Calu3 (cell line): ENCODE measurements around the gene CALB2. TPM values are rescaled to one million over a fixed set of nuclear protein-coding genes. Genes with fewer than 3 reads are reported as not detected.

ENCODE experiments used
- BruUV-seq: library from RNA; stranded (reverse); fragments of 400-500 nt; replicated peaks from 2 replicates; lab custom pipeline; 2021; lab: Mats Ljungman, UMichigan
- CTCF ChIA-PET: fragments of 300-600 bp; sonication (Branson Sonifier 250); formaldehyde crosslinking; loops from one replicate; lab custom pipeline; 2022; ENCODE audit warnings: antibody characterized with exemption; lab: Charles Lee
- DNase-seq: peaks from one replicate; pipeline ENCODE4 v3.0.0; 2022
- H3K27ac Mint-ChIP-seq: one replicate; pipeline ENCODE4 v1.8.0; 2022; ENCODE audit warnings: mixed read lengths; ENCODE audit not compliant: unreplicated experiment
- H3K27me3 Mint-ChIP-seq: one replicate; pipeline ENCODE4 v1.8.0; 2022; ENCODE audit warnings: mixed read lengths; ENCODE audit not compliant: unreplicated experiment
- H3K36me3 Mint-ChIP-seq: one replicate; pipeline ENCODE4 v1.8.0; 2022; ENCODE audit warnings: mild to moderate bottlenecking, moderate library complexity, mixed read lengths; ENCODE audit not compliant: insufficient read depth, unreplicated experiment
- H3K4me1 Mint-ChIP-seq: one replicate; pipeline ENCODE4 v1.8.0; 2022; ENCODE audit warnings: mild to moderate bottlenecking, low read depth, mixed read lengths; ENCODE audit not compliant: unreplicated experiment
- H3K4me3 Mint-ChIP-seq: one replicate; pipeline ENCODE4 v1.8.0; 2022; ENCODE audit warnings: mild to moderate bottlenecking, low read depth, moderate library complexity, mixed read lengths; ENCODE audit not compliant: unreplicated experiment
- H3K9me3 Mint-ChIP-seq: one replicate; pipeline ENCODE4 v1.8.0; 2022; ENCODE audit warnings: low read depth, mixed read lengths; ENCODE audit not compliant: unreplicated experiment
- intact Hi-C: fragments of 100-400 bp; cut with micrococcal nuclease; formaldehyde crosslinking; loops from one replicate; pipeline ENCODE4 v1.10.0; 2022; ENCODE audit not compliant: unreplicated experiment
- total RNA-seq: library from RNA; stranded (reverse); gene quantifications from 2 replicates; pipeline ENCODE4 v1.2.3, GENCODE V29; 2022
- TF ChIP-seq, protein P1 (sequence below): fragments of 200-600 bp; IDR thresholded peaks from one replicate; pipeline ENCODE4 v1.8.0; 2022; ENCODE audit warnings: antibody characterized with exemption; ENCODE audit not compliant: unreplicated experiment

Gene CALB2
- total RNA-seq, 1 experiment from 2014 or later = 35.1 TPM

DNA sequence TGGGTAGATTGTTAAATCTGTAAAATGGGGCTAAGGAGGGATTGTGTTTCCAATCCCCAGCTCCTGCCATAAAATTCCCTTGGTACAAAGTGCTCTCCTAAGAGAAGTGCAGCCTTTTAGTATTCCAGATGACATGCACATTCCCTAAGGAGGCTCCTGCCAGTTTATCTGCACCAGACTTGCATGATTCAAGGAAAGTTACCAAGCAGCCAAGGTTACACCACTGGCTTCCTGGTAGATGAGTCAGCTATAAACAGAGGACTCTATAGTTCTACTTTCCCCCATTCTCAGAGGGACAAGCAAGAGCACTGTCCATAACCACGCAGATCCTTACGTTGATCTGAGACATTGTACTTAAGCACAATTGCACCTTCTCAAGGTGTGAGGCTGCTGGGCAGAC is 1.9 kb downstream of the CALB2 start:
- TF ChIP-seq, protein P1, sequence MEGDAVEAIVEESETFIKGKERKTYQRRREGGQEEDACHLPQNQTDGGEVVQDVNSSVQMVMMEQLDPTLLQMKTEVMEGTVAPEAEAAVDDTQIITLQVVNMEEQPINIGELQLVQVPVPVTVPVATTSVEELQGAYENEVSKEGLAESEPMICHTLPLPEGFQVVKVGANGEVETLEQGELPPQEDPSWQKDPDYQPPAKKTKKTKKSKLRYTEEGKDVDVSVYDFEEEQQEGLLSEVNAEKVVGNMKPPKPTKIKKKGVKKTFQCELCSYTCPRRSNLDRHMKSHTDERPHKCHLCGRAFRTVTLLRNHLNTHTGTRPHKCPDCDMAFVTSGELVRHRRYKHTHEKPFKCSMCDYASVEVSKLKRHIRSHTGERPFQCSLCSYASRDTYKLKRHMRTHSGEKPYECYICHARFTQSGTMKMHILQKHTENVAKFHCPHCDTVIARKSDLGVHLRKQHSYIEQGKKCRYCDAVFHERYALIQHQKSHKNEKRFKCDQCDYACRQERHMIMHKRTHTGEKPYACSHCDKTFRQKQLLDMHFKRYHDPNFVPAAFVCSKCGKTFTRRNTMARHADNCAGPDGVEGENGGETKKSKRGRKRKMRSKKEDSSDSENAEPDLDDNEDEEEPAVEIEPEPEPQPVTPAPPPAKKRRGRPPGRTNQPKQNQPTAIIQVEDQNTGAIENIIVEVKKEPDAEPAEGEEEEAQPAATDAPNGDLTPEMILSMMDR = no peak
- CTCF ChIA-PET = interaction anchor here (0.6 to 1.4 kb wide), 6 partner anchors 15 to 142 kb away, joined by 3 to 4 read pairs (median 4); partner anchors contain the start of gene CMTR2
- Mint-ChIP-seq H3K4me1 (peaks cover 41% of the 10 kb centered on the region), H3K27ac (peak overlapping the region; percentile 69), H3K36me3 (peaks cover 38% of the 10 kb centered on the region), H3K9me3 (no peaks in the 10 kb centered on the region), H3K4me3 (peak overlapping the region; percentile 82), H3K27me3 (no peaks in the 10 kb centered on the region)
- no TSS peak for BruUV-seq
- intact Hi-C loops = loop anchor here (5.0 kb wide), 1 partner anchor 73 kb away; the partner anchor contains the start of gene CMTR2
- DNase-seq = peak; percentile 57

DNA sequence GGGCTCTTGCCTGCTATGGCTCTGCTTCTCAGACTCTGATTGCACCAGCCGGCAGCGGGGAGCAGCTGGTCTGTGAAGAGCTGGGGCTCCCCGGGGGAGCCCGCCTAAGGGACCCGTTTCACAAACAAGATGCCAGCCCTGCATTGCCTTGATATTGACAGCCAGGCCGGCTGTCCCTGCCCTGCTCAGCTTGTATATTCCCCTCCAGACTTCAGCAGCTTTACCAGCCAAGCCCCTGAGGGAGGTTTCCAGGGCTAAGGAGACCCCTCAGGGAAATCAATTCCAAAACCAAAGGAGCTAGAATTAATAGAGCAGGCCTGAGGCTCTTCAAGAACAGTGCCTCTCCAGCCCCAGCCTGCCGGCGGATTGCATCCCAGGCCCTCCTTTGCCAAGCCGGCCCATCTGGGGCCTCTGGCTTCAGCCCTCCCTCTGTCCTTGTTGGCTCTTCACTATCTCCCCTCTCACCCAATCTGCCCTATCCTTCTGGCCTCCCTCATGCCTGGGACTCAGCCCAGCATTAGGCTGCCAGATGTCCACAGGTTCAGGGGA is 5.7 kb downstream of the CALB2 start:
- no peak overlapping the region for H3K27ac Mint-ChIP-seq
- intact Hi-C loops = loop anchor here (5.0 kb wide), 1 partner anchor 77 kb away; the partner anchor contains the start of gene CMTR2
- no peaks in the 10 kb centered on the region for H3K27me3 Mint-ChIP-seq
- BruUV-seq = no TSS peak
- H3K36me3 Mint-ChIP-seq = peaks cover 16% of the 10 kb centered on the region
- H3K4me3 Mint-ChIP-seq = no peak overlapping the region
- CTCF ChIA-PET = no interaction called here
- TF ChIP-seq, protein P1 = no peak
- DNase-seq = no peak
- peaks cover 24% of the 10 kb centered on the region for H3K4me1 Mint-ChIP-seq
- H3K9me3 Mint-ChIP-seq = no peaks in the 10 kb centered on the region

DNA sequence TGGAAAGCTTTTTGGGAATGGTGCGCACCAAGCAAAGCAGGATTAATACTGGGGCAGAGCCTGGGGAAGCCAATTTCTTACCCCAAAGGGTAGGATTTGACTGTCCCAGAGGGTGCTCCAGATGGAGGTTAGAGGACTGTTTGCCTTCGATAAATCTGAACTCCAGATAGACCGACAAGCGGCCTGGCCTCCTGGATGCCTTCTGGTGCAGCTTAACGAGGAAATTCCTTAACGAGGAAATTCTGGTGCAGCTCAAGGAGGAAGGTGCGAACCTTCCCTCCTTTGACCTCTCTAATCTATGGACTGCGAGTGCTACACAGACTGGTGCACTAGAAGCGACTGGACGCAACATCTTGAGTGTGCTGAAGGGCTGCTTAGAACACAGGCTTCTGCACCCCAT is 6.5 kb downstream of the CALB2 start:
- intact Hi-C loops = no loop called here
- TF ChIP-seq, protein P1 = no peak
- Mint-ChIP-seq H3K4me1 (peaks cover 16% of the 10 kb centered on the region), H3K36me3 (peaks cover 8% of the 10 kb centered on the region), H3K27me3 (no peaks in the 10 kb centered on the region), H3K9me3 (no peaks in the 10 kb centered on the region), H3K27ac (no peak overlapping the region), H3K4me3 (no peak overlapping the region)
- DNase-seq = no peak
- CTCF ChIA-PET = no interaction called here
- BruUV-seq = no TSS peak

DNA sequence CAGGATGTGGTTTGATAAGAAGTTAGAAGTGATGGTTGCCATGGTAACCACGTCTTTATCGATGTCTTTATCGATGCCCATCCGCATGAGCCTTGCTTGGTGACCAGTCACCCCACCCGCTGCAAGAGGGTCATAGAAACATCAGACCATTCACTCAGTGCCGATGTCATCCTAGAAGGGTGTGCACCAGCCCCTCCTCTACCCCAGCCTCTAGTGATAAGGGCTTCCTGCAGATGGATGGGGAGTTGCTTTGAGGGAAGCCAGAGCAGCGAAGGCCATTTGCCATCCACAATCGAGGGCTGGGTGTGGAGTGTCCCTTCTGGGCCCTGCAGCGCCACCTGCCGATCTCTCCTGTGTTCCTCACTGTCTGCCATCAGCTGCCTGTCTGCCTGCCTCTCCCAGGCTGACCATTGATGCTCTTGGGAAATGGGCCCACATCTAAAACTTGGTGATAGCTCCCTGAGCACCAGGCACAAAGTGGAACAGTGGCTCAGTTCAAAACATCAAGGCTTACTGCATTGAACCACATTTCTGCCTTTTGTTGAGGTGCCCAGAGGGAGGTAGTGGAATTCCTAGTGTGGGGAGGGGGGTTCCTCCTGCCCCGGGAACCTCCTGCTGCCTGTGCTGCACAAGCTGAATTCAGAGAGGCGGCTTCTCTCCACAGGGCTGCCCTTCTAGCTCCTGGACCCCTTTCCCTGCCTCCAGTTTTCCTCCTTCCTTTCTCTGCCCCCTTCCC is 8.9 kb downstream of the CALB2 start:
- Mint-ChIP-seq H3K27me3 (no peaks in the 10 kb centered on the region), H3K27ac (peak overlapping the region; percentile 22), H3K9me3 (no peaks in the 10 kb centered on the region), H3K4me3 (no peak overlapping the region), H3K36me3 (no peaks in the 10 kb centered on the region), H3K4me1 (no peaks in the 10 kb centered on the region)
- BruUV-seq = no TSS peak
- intact Hi-C loops = no loop called here
- TF ChIP-seq, protein P1 = peak; percentile 79
- peak; percentile 83 for DNase-seq
- CTCF ChIA-PET = interaction anchor here (1.0 kb wide), 1 partner anchor 132 kb away, joined by 3 read pairs; no protein-coding TSS in a partner anchor
